HG02759 (cell line): ENCODE results near the gene IQSEC2.
A peak's percentile ranks its signal among the peaks of the same experiment; 100 is the strongest.

ENCODE experiments used
- ATAC-seq: cut with Tn5 transposase; IDR thresholded peaks from one replicate; pipeline ENCODE4 v1.9.1; 2021; ENCODE audit warnings: mild to moderate bottlenecking, moderate library complexity; ENCODE audit not compliant: unreplicated experiment

The IQSEC2 gene

DNA sequence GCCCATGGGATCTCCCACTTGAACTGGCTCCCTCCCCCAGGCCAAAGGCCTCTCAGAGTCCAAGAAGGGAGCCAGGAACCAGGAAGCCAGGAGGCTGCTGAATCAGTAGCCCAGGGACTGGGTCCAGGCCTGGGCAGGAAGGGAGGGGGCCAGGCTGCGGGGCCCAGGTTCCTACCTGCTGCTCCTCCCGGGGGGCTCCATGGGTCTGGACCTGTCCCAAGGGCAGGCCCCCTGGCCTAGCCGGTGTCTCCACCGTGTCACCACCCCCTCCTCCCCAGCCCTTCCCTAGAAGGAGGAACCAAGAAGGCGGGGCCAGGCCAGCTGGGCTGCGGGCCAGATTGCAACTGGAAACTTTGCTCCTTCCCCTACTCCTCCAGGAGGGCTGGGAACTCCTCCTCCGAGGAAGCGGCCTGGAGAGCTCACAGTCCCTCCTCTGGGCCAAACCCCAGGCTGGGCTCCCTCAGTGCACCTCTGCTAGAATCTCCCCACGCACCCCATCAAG is at the start of gene IQSEC2:
TSS of gene IQSEC2 (minus strand) at position 264 of the 502 bp plus-strand sequence.
- no peak for ATAC-seq

- no peak for ATAC-seq
Observed at GRCh38 chrX:53330331-53330730, 48.9 kb upstream of the IQSEC2 start.

DNA sequence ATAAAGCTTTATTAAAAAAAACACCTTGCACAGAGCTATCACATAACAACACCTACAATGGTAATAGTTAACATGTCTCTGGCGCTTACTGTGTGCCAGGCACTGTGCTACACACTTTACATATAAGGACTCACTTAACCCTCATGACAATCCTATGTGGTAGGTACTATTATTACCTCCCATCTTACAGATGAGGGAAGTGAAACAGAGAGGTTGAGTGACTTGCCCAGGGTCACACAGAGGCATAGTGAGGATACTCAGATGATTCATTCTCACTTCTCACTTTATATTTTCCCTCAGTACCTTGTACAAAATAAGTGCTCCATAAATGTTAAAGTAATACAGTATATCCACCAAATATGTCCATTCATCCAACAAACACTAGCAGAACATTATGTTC is 43.4 kb upstream of the IQSEC2 start:
- ATAC-seq: no peak

DNA sequence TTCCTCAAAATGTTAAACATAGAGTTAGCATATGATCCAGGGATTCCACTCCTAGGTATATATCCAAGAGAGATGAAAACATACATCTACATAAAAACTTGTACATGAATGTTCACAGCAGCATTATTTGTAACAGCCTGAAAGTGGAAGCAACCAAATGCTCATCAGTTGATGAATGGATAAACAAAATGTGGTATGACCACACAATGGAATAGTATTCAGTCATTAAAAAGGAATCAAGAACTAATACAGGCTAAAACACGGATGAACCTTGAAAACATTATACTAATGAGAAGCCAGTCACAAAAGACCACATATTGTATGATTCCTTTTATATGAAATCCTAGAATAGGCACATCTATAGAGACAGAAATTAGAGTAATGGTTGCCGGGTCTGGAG is 42.7 kb upstream of the IQSEC2 start:
- ATAC-seq: no peak

GRCh38 chrX:53323196-53323595 is 41.8 kb upstream of the IQSEC2 start:
- no peak for ATAC-seq

GRCh38 chrX:53321943-53322497 is 40.6 kb upstream of the IQSEC2 start:
- no peak for ATAC-seq

- ATAC-seq: no peak
Observed at GRCh38 chrX:53321230-53321942, 40.0 kb upstream of the IQSEC2 start.

- no peak for ATAC-seq
Observed at GRCh38 chrX:53320543-53321229, 39.3 kb upstream of the IQSEC2 start.

DNA sequence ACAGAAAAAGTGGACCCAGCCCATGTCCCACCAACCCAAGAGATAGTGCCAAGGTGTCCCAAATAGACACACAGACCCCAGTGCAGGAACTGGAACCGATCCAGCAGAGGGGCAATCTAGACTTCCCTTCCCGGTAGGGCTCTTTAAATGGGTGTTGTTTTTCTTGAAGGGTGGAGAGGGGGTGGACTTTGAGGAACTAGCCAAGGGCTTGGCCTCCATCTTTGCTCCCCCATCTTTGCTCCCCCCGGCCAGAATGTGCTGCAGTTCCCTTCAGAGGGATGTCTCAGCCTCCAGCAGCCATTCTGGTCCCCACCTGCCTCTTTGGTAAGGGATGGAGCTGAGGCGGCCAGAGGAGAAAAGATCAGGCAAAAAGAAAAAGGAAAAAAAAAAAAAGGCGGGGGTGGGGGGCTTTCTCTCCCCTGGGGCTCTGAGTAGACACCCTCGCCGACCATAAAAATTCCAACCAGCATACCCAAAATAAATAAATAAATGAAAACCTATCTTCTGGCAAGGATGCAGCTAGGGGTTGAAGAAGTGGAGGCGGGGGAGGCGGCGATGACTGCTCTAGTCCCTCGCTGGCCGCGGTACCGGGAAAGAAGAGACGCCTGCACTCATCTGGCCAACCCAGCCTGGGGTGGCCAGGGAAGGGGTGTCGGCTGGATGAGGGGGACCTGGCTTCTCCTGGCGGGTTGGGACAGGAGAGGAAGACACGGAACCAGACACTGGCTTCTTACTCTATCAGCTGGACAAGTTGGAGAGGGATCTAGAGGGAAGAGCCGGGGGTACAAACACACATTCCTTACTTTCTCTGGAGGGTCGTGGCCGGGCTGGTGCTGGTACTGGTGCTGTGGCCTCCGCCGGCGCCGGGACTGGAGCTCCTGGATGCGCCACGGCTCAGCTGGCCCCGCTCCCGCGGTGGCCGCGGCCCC is 38.5 kb upstream of the IQSEC2 start:
- ATAC-seq: no peak

- ATAC-seq: no peak
Observed at GRCh38 chrX:53318766-53319353, 37.5 kb upstream of the IQSEC2 start.

GRCh38 chrX:53317365-53318069 is 36.1 kb upstream of the IQSEC2 start:
- ATAC-seq: peak; percentile 59

DNA sequence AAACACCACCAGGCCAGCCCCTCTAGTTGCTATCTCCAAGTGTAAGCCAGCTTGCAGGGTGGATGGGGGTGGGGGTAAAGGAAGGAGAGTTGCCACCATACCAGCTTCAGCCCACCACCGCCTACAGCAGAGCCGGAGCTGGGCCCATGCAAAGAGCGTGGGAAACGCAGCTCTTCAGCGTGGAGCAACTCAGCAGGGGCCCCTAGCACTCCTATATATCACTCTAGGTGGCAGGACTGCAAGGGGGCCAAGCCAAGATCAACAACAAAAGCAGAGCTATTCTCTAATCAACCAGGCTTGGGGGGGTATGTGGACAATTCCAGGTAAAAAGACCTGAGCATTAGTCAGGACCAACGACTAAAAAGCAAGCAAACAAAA is 35.5 kb upstream of the IQSEC2 start:
- no peak for ATAC-seq

- no peak for ATAC-seq
Observed at GRCh38 chrX:53316111-53316859, 34.9 kb upstream of the IQSEC2 start.

DNA sequence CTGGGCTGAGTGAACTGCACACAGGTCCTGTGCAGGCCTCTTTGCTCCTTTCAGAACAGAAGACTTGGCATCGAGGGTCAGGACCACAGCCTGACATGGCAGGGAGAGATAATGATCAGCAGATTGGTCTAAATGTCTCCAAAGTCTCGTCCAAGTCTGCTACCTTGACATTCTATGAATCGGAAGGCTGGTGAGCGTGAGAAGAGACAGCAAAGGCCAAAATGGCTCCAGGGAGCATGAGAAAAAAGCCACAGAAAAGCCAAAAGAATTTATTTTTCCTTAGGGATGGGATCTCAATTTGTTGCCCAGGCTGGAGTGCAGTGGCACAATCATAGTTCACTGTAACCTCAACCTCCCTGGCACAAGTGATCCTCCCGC is 32.3 kb upstream of the IQSEC2 start:
- ATAC-seq: no peak

DNA sequence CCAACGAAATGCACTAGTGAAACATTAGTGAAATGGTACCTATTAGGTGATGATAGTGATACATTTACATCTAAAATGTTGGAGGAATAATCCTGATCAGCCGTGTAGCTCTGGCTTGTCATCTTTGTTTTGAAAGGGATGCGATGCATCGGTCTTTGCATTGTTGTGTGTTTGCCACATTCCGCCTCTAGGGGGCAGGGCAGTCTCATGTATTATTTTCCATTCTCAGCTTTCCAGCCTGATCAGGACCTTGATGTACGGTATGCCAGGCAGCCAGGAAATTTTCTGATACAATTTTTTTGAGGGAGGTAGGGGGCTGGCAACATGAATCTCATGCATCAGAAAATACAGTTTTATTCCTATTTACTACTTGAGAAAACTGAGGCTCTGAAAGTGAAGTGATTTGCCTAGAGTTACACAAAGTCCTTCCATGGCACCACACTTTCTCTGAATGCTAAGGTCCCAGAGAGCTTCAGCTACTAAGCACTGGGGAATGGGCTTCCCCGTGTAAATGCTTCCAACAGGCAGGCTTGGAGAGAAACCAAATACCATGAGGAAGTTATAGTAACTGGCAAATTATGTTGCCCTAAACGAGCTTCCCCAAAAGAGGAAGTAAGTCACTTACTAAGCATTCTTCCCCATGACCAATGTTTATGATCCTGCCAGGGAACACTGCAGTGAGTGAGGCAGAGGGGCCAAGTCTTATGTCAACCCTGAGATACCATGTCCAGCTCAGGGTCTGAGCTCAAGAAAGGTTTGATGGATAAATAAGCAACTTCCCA is 31.8 kb upstream of the IQSEC2 start:
- no peak for ATAC-seq

- ATAC-seq: no peak
Observed at GRCh38 chrX:53309837-53310236, 28.5 kb upstream of the IQSEC2 start.

DNA sequence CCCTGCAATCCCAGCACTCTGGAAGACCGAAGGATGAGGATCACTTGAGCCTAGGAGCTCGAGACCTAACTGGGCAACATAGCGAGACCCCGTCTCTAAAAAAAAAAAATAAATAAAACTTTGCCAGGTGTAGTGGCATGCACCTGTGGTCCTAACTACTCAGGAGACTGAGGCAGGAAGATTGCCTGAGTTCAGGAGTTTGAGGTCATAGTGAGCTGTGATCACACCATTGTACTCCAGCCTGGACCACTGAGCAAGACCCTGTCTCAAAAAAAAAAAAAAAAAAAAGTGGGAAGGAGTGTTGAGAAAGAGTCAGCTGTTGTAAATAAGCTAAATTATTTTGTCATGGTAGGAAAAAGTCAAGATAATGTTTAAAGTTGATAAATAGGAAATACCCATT is 27.5 kb upstream of the IQSEC2 start:
- no peak for ATAC-seq
